EH (cell line): ENCODE results near the gene EGFR.
"Not testable (repeated sequence)": the region's sequence is repeated elsewhere in the genome, so short reads cannot be mapped to it uniquely, and the experiment has no call there.

Source experiments
- DNase-seq: peaks from one replicate; pipeline ENCODE4 v3.0.0-alpha.2; 2015; ENCODE audit warnings: low read depth

Gene EGFR

GRCh38 chr7:55013851-55014250 is 5.0 kb upstream of the EGFR start:
- no peak for DNase-seq

DNA sequence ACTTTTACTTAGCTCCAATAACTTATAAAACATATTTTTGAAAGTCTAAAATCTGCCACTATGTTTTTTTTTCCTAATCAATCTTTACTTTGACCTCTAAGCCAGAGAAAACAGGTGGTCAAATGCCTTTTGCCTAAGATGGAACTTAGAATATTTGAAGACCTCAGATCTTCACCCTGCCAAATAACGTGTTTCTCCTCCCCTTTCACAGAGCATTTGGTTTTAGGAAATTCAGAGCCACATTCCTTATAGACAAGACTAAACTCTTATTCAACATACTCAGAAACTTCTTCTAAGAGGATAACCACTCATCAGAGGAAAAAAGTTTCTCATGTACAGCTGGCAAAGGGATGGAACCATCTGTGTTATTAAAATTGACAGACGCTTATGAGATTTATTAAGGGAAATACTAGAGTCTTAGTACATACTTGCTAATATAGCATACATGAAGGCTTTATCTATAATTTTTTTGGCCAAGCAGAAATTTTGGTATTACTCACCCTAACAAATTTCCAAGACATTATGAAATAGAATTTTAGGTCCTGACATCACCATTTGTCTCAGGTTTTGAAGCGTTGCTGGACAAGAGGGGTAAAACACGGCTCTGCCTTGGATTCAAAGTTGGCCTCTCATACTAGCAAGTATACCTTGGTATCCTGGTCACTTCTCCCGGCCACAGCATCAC is 2.6 kb upstream of the EGFR start:
- no peak for DNase-seq

DNA sequence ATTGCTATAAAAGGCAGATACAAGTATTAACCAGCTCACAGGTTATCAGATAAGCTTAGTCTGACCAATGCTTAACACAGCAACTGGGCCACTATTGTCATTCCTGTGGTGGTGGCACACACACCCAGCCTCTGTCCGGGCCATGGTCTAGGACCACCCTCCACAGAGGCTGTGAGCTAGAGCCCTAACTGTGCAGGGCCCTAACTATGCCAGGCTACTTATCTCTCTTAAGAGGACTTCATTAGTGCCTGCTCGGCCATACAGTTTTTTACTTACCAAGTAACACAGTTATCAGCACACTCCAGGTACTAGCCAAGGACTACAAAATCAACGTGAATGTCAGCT is 2.1 kb upstream of the EGFR start:
- DNase-seq = no peak

- DNase-seq = no peak
Observed at GRCh38 chr7:55017841-55018240, 976 bp upstream of the EGFR start.

GRCh38 chr7:55019191-55019690 is 424 bp downstream of the EGFR start:
- DNase-seq = peak; percentile 54

DNA sequence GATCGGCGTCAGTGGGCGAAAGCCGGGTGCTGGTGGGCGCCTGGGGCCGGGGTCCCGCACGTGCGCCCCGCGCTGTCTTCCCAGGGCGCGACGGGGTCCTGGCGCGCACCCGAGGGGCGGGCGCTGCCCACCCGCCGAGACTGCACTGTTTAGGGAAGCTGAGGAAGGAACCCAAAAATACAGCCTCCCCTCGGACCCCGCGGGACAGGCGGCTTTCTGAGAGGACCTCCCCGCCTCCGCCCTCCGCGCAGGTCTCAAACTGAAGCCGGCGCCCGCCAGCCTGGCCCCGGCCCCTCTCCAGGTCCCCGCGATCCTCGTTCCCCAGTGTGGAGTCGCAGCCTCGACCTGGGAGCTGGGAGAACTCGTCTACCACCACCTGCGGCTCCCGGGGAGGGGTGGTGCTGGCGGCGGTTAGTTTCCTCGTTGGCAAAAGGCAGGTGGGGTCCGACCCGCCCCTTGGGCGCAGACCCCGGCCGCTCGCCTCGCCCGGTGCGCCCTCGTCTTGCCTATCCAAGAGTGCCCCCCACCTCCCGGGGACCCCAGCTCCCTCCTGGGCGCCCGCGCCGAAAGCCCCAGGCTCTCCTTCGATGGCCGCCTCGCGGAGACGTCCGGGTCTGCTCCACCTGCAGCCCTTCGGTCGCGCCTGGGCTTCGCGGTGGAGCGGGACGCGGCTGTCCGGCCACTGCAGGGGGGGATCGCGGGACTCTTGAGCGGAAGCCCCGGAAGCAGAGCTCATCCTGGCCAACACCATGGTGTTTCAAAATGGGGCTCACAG is 1.1 kb downstream of the EGFR start:
- peak; percentile 50 for DNase-seq

DNA sequence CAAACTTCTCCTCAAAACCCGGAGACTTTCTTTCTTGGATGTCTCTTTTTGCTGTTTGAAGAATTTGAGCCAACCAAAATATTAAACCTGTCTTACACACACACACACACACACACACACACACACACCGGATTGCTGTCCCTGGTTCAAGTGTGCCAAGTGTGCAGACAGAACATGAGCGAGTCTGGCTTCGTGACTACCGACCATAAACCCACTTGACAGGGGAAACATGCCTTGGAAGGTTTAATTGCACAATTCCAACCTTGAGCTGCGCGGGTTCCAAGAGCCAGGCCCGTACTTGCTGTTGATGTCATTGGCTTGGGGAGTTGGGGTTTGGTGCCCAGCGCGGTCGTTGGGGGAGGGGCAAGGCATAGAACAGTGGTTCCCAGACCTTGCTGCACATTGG is 1.7 kb downstream of the EGFR start:
- DNase-seq = no peak

DNA sequence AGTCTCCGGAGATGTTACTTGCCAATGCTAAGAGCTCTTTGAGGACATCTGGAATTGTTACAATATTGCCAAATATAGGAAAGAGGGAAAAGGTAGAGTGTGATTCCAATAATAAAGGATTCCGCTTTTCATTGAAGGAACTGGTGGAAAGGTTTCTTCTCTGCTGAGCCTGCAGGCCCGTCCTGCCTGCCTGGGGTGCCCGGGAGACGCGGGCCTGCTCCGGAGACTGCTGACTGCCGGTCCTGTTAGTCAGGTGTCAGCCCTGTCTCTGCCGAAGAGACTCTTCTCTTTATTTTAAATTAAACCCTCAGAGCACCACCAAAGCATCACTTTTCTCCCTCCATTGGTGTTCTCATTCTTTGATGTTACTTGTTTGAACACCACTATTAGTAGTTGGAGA is 2.2 kb downstream of the EGFR start:
- no peak for DNase-seq

DNA sequence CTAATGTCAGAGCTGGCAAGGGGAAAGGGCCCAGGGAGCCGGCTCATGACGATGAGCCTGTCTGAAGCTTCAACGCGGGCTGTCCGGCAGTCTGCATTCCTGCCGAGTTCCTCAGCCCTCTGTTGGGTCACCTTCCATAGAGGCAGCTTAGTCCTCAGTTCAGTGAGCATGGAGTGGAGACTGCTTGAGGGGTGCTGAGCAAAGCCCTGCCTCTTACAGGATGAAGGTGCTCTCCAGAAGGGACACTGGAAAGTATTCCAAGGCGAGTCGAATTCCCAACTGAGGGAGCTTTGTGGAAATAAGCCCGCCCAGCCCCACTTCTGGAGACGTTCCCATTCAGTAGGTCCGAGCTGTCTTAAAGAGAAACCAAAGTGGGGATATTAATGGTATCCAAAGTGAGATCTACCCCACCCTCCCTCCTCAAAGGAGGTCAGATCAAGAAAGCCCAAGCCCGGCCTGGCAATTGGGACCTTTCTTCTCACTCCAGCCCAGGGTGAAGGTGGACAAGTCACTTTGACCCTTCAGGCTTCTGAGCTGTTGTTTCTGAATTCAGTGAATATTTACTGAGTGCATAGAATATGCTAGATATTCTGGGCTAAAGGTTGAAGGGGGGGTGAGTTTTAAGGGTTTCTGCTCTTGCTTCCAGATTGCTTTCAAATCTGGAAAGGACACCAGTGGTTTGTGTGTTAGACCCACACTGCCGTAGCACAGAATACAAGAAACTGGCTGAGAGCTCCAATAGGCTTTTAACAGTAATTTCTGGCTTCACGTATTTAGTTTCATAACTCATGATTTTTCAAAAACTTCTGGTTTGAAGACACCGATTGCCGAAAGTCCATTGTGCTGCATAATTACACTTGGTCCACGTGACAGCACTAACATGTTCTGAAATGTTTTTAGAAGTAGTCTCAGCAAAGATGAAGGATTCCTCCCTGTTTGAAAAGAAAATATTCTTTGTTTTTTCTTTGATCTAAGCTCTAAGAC is 3.5 kb downstream of the EGFR start:
- DNase-seq = peak; percentile 34

GRCh38 chr7:55023841-55024505 is 5.2 kb downstream of the EGFR start:
- DNase-seq = peak; percentile 14

GRCh38 chr7:55024776-55025175 is 6.0 kb downstream of the EGFR start:
- DNase-seq = peak; percentile 78

DNA sequence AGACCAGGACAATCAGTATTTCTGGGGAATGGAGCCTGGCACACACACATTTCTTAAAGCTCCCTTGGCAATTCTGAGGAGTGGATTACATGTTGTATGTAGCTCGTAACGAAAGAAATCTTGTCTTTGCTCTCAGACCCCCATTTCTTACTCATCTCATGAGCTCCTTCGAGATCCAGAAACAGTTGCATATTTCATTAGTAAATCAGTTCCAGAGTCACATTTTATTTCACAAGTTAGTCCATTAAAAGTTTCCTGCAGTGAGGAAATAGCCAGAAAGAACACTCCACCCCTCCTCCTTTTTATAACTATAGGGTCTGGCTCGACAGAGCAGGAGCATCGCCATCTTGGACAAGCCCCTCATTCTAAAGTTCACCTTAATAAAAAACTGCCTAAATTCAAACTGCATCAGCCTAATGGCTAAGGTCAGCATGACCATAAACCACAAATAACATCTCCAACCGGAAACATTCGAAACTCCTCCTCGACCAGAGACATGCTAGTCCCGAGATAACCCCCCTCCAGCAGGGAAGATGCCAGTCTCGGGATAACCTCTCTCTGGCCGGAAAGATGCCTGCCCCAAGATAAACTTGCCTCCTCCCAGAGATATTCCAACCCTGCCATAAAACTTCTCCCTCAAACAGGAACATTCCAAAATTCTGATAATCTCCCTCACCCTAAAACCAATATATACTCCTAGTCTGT is 7.4 kb downstream of the EGFR start:
- DNase-seq = peak; percentile 74

- peak; percentile 83 for DNase-seq
Observed at GRCh38 chr7:55026867-55027490, 8.2 kb downstream of the EGFR start.

DNA sequence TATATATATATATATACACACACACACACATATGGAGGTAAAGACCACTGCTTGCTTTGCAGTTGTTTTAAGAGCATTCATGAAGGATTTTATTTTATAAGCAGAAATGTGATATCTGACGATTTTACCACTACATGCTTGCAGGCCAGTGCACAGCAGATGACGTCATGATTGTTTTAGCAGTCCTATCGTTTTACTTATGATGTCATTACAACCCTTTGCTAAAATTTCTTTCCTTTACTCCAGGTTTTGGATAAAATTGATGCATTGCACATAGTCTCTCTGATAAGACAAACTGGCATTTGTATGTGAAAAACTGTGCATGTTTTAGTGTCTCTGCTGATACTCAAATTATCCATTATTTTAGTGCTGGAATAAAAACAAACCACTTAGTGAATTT is 9.2 kb downstream of the EGFR start:
- peak; percentile 24 for DNase-seq

DNA sequence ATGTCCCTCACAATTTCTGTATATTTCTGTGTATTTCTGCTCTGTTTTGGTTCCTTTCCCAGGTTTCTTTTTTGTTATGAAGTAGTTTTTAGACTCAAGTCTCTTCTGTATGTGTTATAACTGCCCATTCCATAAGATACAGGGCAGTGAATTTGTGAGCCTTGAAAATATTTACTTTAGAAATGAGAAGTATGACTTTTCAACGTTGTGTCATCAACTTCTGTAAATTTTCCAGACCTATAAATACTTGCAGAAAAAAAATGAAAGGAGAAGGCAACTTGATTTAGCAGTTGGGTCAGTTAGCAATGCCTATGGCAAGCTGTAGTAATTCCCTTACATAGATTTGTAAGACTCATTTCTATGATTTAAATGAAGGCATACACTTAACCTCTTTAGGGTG is 11.5 kb downstream of the EGFR start:
- peak; percentile 79 for DNase-seq

DNA sequence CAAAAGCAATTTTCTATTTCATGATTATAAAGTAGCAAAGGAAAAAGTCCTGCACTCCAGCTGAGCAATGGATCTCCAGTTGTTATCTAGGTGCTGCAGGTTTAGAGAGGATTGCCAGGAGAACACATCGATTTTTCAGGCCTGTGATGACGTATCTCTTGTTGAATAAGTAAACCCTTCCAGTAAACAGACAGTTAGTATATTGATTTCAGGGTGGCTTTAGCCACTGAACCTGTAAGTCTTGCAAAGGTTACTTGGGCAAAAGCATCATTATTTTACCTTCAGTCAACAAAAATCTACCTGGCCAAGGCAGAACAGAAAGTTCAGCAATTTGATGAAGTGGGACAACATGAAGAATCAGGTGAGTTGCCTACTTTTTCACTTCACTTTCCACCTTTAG is 12.3 kb downstream of the EGFR start:
- DNase-seq = no peak

DNA sequence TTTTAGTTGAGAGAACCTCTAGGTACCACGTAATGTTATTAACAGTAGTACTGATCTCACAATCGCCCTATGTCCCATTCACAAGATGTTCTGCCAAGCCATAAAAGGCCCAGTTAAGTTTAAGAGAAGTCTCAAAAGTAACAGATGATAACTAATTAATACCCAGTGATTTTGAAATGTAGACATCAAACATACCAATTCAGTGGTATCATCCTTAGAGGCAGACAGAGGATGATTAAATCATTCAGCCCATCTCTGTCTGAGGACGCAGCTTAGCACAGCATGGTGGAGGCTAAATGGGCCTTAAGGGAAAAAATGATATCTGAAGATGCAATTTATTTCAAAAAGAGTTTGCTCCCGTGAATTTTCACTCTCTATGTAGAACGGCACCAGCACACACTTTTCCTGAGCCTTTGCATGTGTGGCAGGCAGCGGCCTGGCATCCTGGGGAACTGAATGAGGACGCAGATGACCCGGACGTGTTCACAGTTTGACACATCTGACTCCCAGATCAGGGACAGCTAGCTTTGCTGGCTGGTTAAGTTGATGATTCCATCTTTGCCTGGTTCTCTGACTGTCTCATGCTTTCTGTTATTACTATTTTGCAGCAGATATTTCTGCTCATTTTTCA is 13.4 kb downstream of the EGFR start:
- DNase-seq = peak; percentile 80

DNA sequence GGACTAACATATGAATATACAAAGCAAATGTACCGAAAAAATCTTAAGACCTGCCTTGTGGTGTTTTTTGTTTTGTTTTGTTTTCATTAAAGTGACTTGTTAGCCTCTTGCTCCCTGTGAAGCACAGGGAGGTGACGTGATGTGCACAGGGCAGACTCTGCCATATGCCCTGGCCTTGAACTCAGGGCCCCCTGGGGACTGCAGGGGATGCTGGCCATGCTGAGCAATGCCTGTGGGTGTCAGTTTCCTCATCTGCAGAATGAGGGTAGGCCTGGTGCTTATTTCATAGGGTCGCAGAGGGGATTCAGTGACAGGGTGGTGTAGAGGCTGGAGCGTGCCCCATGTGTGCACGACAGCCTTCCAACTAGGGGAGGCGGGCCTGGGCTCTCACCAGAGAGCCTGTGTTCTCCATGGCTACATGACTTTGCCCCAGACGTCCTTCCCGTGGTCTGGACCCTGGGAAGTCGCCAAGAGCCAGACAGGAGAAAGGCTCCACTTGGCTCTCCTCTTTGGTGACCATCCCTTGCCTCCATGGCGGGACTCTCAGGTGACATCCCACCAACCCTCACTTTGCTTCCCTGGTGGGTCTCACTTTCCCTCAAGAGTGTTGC is 14.5 kb downstream of the EGFR start:
- no peak for DNase-seq

DNA sequence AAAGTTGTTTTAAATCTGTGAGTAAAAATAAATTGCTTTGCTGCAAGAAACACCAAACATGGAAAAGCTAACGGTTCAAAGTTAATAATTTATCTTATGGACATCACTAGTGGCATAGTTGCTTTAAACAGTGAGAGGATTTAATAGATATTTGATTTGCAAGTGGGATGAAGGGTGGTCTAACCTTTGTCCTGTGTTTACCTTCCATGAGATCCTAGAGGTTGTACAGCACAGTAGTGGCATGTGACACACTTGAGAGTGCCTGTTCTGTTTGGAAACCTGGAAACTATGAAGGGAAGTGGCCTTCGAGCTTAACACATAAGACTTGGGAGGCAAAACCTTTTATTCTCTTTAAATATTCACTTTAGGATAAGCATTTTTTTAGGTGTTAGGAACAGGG is 16.0 kb downstream of the EGFR start:
- no peak for DNase-seq

DNA sequence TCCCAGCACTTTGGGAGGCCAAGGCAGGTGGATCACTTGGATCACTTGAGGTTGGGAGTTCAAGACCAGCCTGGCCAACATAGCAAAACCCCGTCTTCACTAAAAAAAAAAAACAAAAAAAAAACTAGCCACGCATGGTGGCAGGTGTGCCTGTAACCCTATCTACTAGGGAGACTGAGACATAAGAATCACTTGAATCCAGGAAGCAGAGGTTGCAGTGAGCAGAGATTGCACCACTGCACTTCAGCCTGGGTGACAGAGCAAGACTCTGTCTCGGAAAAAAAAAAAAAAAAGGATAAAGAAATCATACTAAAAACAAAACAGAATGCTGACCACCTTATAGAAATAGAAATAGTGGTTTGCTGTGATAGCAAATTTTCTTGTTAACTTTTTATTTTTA is 16.6 kb downstream of the EGFR start:
- not testable (repeated sequence) for DNase-seq
